Gastrocnemius medialis (tissue), 4 donors: ENCODE measurements around the gene UPF2.
"Not testable (repeated sequence)": the region's sequence is repeated elsewhere in the genome, so short reads cannot be mapped to it uniquely, and the experiment has no call there.

Source experiments
- POLR2A ChIP-seq, 2 donors: fragments of 450-650 bp; IDR thresholded peaks; one replicate each; pipeline ENCODE4 v1.6.1; 2017; ENCODE audit warnings: antibody characterized with exemption in 2 of 2, mild to moderate bottlenecking in 2 of 2, moderate library complexity in 2 of 2
- TF ChIP-seq, protein P1 (sequence below), 5 experiments: fragments of 450-650 bp in 3 of 5; fragments of 200-600 bp in 2 of 5; sonication (generic) in 2 of 5; IDR thresholded peaks in 4 of 5; conservative IDR thresholded peaks in 1 of 5; 1 replicate in 4 of 5; 2 replicates in 1 of 5; pipeline ENCODE4 v1.5.1; 2016 to 2019; ENCODE audit warnings: antibody characterized with exemption in 5 of 5, mild to moderate bottlenecking in 3 of 5, moderate library complexity in 3 of 5

DNA sequence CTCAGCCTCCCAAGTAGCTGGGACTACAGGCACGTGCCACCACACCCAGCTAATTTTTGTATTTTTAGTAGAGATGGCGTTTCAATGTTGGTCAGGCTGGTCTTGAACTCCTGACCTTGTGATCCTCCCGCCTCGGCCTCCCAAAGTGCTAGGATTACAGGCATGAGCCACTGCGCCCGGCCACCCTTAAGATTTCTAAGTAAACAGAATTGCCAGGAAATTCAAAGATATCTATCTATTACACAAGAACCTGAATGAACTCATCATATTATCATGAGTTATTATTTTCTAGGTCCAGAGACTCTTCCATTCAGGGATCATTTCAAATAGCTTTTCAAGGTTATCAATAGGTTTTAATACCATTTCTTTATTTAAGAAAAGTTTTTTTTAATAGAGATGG, 29.2 kb downstream of the UPF2 start:
- TF ChIP-seq, protein P1, sequence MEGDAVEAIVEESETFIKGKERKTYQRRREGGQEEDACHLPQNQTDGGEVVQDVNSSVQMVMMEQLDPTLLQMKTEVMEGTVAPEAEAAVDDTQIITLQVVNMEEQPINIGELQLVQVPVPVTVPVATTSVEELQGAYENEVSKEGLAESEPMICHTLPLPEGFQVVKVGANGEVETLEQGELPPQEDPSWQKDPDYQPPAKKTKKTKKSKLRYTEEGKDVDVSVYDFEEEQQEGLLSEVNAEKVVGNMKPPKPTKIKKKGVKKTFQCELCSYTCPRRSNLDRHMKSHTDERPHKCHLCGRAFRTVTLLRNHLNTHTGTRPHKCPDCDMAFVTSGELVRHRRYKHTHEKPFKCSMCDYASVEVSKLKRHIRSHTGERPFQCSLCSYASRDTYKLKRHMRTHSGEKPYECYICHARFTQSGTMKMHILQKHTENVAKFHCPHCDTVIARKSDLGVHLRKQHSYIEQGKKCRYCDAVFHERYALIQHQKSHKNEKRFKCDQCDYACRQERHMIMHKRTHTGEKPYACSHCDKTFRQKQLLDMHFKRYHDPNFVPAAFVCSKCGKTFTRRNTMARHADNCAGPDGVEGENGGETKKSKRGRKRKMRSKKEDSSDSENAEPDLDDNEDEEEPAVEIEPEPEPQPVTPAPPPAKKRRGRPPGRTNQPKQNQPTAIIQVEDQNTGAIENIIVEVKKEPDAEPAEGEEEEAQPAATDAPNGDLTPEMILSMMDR (IDR thresholded peaks at IDR 0.05 in 4 of 5, conservative IDR thresholded peaks at IDR 0.05 in 1 of 5): not testable (repeated sequence)
- TF ChIP-seq POLR2A (IDR thresholded peaks at IDR 0.05): not testable (repeated sequence)
